ENCODE data around the gene C10orf90.

C10orf90 gene

DNA sequence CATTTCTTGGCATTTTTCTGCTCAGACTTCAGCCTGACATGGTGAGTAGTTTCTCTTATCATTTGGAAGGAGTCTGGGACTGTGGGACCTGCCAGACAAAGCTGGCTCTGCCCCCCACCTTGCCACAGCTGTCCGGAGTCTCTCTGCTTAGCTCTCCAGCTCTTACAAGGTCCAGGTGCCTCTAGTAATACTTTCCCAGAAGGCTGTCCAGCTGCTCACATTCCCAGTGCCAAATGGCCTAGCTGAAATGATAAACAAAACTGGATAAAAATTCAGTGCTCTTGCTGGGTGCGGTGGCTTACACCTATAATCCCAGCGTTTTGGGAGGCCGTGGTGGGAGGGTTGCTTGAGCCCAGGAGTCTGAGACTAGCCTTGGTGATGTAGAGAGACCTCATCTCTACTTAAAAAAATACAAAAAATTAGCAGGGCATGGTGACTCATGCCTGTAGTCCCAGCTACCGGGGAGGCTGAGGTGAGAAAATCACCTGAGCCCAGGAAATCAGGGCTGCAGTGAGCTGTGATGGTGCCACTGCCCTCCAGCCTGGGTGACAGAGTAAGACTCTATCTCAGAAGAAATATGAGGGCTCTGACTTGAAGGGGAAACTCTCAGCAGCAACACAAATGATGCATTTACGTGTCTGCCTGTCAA, 86.8 kb downstream of the C10orf90 start:
- TF ChIP-seq TEAD4 (IDR thresholded peaks at IDR 0.05): no peak
- no peak for TF ChIP-seq EGR1 (IDR thresholded peaks at IDR 0.05)
- no peak for TF ChIP-seq YY1 (IDR thresholded peaks at IDR 0.05; ENCODE audit: low read depth)
- no peak for TF ChIP-seq TCF12 (IDR thresholded peaks at IDR 0.05; ENCODE audit: low read depth)
- TF ChIP-seq ZBTB7A (IDR thresholded peaks at IDR 0.05; ENCODE audit: low read depth): no peak
- TF ChIP-seq TAF1 (IDR thresholded peaks at IDR 0.05; ENCODE audit: low read depth): no peak
- TF ChIP-seq RAD21 (IDR thresholded peaks at IDR 0.05; ENCODE audit: low read depth): no peak
- TF ChIP-seq EP300 (IDR thresholded peaks at IDR 0.05; ENCODE audit: borderline replicate concordance): no peak
- TF ChIP-seq, protein P1, sequence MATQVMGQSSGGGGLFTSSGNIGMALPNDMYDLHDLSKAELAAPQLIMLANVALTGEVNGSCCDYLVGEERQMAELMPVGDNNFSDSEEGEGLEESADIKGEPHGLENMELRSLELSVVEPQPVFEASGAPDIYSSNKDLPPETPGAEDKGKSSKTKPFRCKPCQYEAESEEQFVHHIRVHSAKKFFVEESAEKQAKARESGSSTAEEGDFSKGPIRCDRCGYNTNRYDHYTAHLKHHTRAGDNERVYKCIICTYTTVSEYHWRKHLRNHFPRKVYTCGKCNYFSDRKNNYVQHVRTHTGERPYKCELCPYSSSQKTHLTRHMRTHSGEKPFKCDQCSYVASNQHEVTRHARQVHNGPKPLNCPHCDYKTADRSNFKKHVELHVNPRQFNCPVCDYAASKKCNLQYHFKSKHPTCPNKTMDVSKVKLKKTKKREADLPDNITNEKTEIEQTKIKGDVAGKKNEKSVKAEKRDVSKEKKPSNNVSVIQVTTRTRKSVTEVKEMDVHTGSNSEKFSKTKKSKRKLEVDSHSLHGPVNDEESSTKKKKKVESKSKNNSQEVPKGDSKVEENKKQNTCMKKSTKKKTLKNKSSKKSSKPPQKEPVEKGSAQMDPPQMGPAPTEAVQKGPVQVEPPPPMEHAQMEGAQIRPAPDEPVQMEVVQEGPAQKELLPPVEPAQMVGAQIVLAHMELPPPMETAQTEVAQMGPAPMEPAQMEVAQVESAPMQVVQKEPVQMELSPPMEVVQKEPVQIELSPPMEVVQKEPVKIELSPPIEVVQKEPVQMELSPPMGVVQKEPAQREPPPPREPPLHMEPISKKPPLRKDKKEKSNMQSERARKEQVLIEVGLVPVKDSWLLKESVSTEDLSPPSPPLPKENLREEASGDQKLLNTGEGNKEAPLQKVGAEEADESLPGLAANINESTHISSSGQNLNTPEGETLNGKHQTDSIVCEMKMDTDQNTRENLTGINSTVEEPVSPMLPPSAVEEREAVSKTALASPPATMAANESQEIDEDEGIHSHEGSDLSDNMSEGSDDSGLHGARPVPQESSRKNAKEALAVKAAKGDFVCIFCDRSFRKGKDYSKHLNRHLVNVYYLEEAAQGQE (IDR thresholded peaks at IDR 0.05; ENCODE audit: low read depth): no peak
- TF ChIP-seq, protein P2, sequence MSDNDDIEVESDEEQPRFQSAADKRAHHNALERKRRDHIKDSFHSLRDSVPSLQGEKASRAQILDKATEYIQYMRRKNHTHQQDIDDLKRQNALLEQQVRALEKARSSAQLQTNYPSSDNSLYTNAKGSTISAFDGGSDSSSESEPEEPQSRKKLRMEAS (IDR thresholded peaks at IDR 0.05): no peak
- TF ChIP-seq, protein P3, sequence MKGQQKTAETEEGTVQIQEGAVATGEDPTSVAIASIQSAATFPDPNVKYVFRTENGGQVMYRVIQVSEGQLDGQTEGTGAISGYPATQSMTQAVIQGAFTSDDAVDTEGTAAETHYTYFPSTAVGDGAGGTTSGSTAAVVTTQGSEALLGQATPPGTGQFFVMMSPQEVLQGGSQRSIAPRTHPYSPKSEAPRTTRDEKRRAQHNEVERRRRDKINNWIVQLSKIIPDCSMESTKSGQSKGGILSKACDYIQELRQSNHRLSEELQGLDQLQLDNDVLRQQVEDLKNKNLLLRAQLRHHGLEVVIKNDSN (IDR thresholded peaks at IDR 0.05): no peak
- TF ChIP-seq CREB1 (IDR thresholded peaks at IDR 0.05; ENCODE audit: low read depth): no peak

DNA sequence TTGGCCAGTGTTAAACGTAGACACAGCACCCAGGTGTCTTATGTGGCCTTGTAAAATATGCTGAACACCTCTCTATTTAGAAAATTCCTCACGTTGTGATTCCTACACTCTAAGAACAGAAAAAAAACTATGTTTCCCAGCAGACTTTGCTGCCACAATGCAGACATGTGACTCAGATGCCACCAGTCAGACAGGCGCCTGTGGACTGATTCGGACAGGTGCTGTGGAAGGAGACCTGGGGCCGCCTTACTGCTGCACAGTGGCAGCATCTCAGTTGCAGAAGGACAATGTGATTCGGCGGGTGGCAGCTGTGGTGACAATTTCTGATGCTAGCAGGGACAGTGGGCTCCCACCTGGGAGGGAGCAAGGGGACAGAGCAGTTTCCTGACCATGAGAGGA, 88.8 kb downstream of the C10orf90 start:
- no peak for TF ChIP-seq FOXM1 (IDR thresholded peaks at IDR 0.05; ENCODE audit: borderline replicate concordance, low read depth)
- TF ChIP-seq, protein P3 (IDR thresholded peaks at IDR 0.05): peak; percentile 45; the same call in 1 of the 2 replicates

DNA sequence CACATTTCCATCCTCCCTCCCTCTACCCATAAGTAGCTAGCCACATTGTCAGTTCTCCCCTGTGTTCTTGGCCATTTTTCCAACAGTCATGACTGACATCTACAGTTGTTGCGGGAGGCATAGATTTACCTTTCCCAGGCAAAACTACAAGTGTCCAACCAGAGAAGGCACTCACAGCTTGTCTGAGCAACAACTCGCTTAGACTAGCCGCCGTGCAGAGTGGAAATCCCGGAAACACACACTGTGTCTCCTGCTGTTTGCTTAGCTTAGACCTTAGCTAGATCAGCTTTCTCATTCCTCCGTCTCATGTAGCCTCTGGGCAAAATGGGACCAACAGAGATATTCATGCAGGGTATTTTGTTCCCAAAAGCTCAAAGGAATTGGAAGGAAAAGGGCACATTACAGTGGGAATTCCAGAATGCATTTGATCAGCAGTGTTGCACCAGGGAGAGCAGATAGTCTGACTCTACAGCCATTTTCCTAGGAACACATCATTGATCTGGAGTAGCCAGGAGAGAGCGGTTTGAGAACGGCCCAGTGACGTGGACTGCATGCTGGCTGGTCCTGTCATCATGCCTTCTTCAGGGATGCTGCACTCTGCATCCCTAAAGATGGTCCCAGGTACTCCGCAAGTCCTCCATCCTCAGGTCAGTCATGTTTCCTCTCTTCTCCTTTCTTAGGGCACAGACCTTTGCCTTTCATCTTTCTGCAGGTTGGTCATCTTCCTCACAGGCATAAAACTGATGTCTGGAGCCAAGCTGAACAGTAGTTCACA, 89.4 kb downstream of the C10orf90 start:
- TF ChIP-seq FOXM1 (IDR thresholded peaks at IDR 0.05; ENCODE audit: borderline replicate concordance, low read depth): no peak
- TF ChIP-seq CEBPB (IDR thresholded peaks at IDR 0.05): no peak

DNA sequence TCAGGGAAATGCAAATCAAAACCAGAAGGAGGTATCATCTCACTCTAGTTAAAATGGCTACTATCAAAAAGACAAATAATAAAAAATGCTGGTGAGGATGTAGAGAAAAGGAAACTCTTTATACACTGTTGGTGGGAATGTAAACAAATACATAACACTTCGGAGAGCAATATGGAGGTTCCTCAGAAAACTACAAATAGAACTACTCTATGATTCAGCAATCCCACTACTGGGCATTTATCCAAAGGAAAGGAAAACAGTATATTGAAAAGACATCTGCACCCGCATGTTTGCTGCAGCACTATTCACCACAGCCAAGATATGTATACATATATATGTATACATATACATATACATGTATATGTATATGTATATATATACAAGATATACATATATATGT, 94.2 kb downstream of the C10orf90 start:
- no peak for TF ChIP-seq FOXM1 (IDR thresholded peaks at IDR 0.05; ENCODE audit: borderline replicate concordance, low read depth)
- TF ChIP-seq TCF12 (IDR thresholded peaks at IDR 0.05; ENCODE audit: low read depth): no peak
- no peak for TF ChIP-seq YY1 (IDR thresholded peaks at IDR 0.05; ENCODE audit: low read depth)
- TF ChIP-seq RAD21 (IDR thresholded peaks at IDR 0.05; ENCODE audit: low read depth): no peak
- TF ChIP-seq, protein P3 (IDR thresholded peaks at IDR 0.05): no peak
- TF ChIP-seq NFIC (IDR thresholded peaks at IDR 0.05): no peak
- no peak for TF ChIP-seq EGR1 (IDR thresholded peaks at IDR 0.05)
- no peak for TF ChIP-seq TEAD4 (IDR thresholded peaks at IDR 0.05)
- no peak for TF ChIP-seq ZBTB7A (IDR thresholded peaks at IDR 0.05; ENCODE audit: low read depth)
- TF ChIP-seq, protein P2 (IDR thresholded peaks at IDR 0.05): no peak
- no peak for TF ChIP-seq CEBPB (IDR thresholded peaks at IDR 0.05)
- no peak for TF ChIP-seq TAF1 (IDR thresholded peaks at IDR 0.05; ENCODE audit: low read depth)
- no peak for TF ChIP-seq CREB1 (IDR thresholded peaks at IDR 0.05; ENCODE audit: low read depth)
- no peak for TF ChIP-seq EP300 (IDR thresholded peaks at IDR 0.05; ENCODE audit: borderline replicate concordance)
- TF ChIP-seq, protein P1 (IDR thresholded peaks at IDR 0.05; ENCODE audit: low read depth): no peak

DNA sequence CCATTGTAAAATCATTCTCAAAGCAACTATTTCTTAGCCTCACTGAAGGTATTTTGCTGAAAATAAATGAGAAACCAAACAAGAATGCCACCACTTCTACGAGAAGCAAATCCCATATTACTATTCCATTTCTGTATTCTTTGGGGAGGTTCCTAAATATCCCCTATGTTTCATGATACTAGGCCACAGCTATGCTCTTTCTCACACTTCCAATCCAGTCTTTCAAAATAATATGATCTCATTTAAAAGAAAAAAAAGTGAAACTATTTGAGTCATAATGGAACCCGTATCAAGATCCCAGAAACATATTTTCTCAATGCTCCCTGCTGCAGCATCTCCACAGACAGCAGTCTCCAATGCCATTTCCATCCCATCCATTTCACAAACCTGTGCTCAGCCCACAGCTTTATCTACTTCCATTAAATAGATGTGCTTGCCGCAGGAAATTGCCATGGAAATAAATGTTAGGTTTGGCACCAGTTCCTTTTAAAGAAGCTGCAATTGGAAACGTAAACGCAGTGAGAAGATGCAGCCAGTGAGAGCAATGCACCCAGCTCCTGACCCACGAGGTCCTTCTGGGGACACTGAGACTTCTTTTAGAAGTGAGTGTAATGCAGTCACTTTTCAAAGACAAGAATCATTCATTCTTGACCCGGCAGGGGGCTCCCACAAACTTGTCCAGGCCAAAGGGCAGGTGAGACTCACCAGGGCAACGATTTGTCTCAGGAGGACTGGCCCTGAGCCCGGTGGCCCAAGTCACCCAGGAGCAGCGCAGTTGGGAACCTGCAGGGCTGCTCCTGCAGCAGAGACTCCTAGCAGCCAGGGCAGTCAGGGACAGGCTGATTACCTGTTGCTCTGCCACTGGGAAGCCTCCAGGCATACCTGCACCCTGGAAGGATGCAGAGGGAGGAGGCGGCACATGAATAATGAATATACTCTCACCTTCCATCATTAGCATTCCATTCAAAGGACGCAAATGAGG, 99.6 kb downstream of the C10orf90 start:
- no peak for TF ChIP-seq EGR1 (IDR thresholded peaks at IDR 0.05)
- TF ChIP-seq TCF12 (IDR thresholded peaks at IDR 0.05; ENCODE audit: low read depth): no peak
- TF ChIP-seq TEAD4 (IDR thresholded peaks at IDR 0.05): no peak
- TF ChIP-seq, protein P2 (IDR thresholded peaks at IDR 0.05): no peak
- no peak for TF ChIP-seq RAD21 (IDR thresholded peaks at IDR 0.05; ENCODE audit: low read depth)
- TF ChIP-seq FOXM1 (IDR thresholded peaks at IDR 0.05; ENCODE audit: borderline replicate concordance, low read depth): no peak
- TF ChIP-seq, protein P1 (IDR thresholded peaks at IDR 0.05; ENCODE audit: low read depth): no peak
- no peak for TF ChIP-seq CREB1 (IDR thresholded peaks at IDR 0.05; ENCODE audit: low read depth)
- TF ChIP-seq, protein P3 (IDR thresholded peaks at IDR 0.05): no peak
- TF ChIP-seq EP300 (IDR thresholded peaks at IDR 0.05; ENCODE audit: borderline replicate concordance): no peak
- no peak for TF ChIP-seq YY1 (IDR thresholded peaks at IDR 0.05; ENCODE audit: low read depth)
- TF ChIP-seq CEBPB (IDR thresholded peaks at IDR 0.05): no peak
- TF ChIP-seq TAF1 (IDR thresholded peaks at IDR 0.05; ENCODE audit: low read depth): no peak
- no peak for TF ChIP-seq ZBTB7A (IDR thresholded peaks at IDR 0.05; ENCODE audit: low read depth)
- no peak for TF ChIP-seq NFIC (IDR thresholded peaks at IDR 0.05)

Measured in Ishikawa (cell line).